ENCODE measurements around the gene GNPTG. TPM values are rescaled to one million over a fixed set of nuclear protein-coding genes. Genes with fewer than 3 reads are reported as not detected.

The GNPTG gene
- total RNA-seq, 2 experiments from 2014 or later = 27.6 to 32.0 TPM

GRCh38 chr16:1343428-1344242 is 8.1 kb upstream of the GNPTG start:
- no peak for TF ChIP-seq CTCF (IDR thresholded peaks at IDR 0.05)
- no peak for ATAC-seq (ENCODE audit: poor library complexity)
- Histone ChIP-seq H3K9me3 (ENCODE audit: control insufficient read depth in 1 of 2, insufficient read depth in 1 of 2, low read length in 2 of 2) (no peaks in the 10 kb centered on the region), H3K4me3 (ENCODE audit: low read length) (peak overlapping the region; percentile 26), H3K4me1 (ENCODE audit: insufficient read depth, low read length) (peaks cover 26% of the 10 kb centered on the region), H3K27me3 (ENCODE audit: control insufficient read depth in 1 of 2, insufficient read depth in 2 of 2, low read length in 2 of 2) (no peaks in the 10 kb centered on the region), H3K36me3 (ENCODE audit: insufficient read depth, low read length) (peaks cover 12% of the 10 kb centered on the region), H3K27ac (ENCODE audit: low read depth in 1 of 2, low read length in 2 of 2) (peak overlapping the region in 1 of 2 donors; percentile 29)
- DNase-seq = peak in 2 of 14 experiments; percentile 39 to 54
- no peaks in the 10 kb centered on the region for H3K9me3 Mint-ChIP-seq
- peaks cover 13% of the 10 kb centered on the region for H3K4me1 Mint-ChIP-seq (ENCODE audit: low read depth)
- H3K27me3 Mint-ChIP-seq = no peaks in the 10 kb centered on the region
- peaks cover 6% of the 10 kb centered on the region for H3K36me3 Mint-ChIP-seq (ENCODE audit: low read depth)
- peak overlapping the region; percentile 66 for H3K4me3 Mint-ChIP-seq
- intact Hi-C loops (cut with DNase I, micrococcal nuclease) = loop anchor here (2.0 kb wide), 2 partner anchors 33 to 35 kb away; partner anchors contain the start of gene UBE2I (in 1 of the 2)
- H3K27ac Mint-ChIP-seq = peak overlapping the region; percentile 50
- ChIA-PET POLR2A (interaction anchor here (1.1 to 3.1 kb wide), 8 partner anchors 8 to 439 kb away, joined by 3 to 24 read pairs (median 7); partner anchors contain the start of genes GNPTG, MAPK8IP3, NUBP2 and SPSB3), CTCF (interaction anchor here (0.9 to 1.5 kb wide), 3 partner anchors 11 to 77 kb away, joined by 3 to 5 read pairs (median 4); partner anchors contain the start of genes BAIAP3 and UQCC4)

- Histone ChIP-seq H3K9me3 (ENCODE audit: control insufficient read depth in 1 of 2, insufficient read depth in 1 of 2, low read length in 2 of 2) (no peaks in the 10 kb centered on the region), H3K4me3 (ENCODE audit: low read length) (no peak overlapping the region), H3K27ac (ENCODE audit: low read depth in 1 of 2, low read length in 2 of 2) (no peak overlapping the region), H3K27me3 (ENCODE audit: control insufficient read depth in 1 of 2, insufficient read depth in 2 of 2, low read length in 2 of 2) (no peaks in the 10 kb centered on the region), H3K4me1 (ENCODE audit: insufficient read depth, low read length) (peaks cover 27% of the 10 kb centered on the region), H3K36me3 (ENCODE audit: insufficient read depth, low read length) (peaks cover 21% of the 10 kb centered on the region)
- POLR2A ChIA-PET = interaction anchor here (0.6 to 3.1 kb wide), 3 partner anchors 13 to 43 kb away, joined by 3 to 24 read pairs (median 15); partner anchors contain the start of gene UBE2I
- DNase-seq = no peak
- Mint-ChIP-seq H3K9me3 (no peaks in the 10 kb centered on the region), H3K27me3 (no peaks in the 10 kb centered on the region), H3K36me3 (ENCODE audit: low read depth) (peaks cover 14% of the 10 kb centered on the region), H3K4me1 (ENCODE audit: low read depth) (peaks cover 13% of the 10 kb centered on the region), H3K27ac (no peak overlapping the region), H3K4me3 (no peak overlapping the region)
- intact Hi-C loops (cut with DNase I, micrococcal nuclease) = no loop called here
- CTCF ChIA-PET = no interaction called here
- no peak for ATAC-seq (ENCODE audit: poor library complexity)
- no peak for TF ChIP-seq CTCF (IDR thresholded peaks at IDR 0.05)
Measured at GRCh38 chr16:1344499-1344898, 7.2 kb upstream of the GNPTG start.

- Mint-ChIP-seq H3K4me3 (no peak overlapping the region), H3K27me3 (no peaks in the 10 kb centered on the region), H3K9me3 (no peaks in the 10 kb centered on the region), H3K4me1 (ENCODE audit: low read depth) (peaks cover 13% of the 10 kb centered on the region), H3K27ac (no peak overlapping the region), H3K36me3 (ENCODE audit: low read depth) (peaks cover 18% of the 10 kb centered on the region)
- DNase-seq (peak in 1 of 14 experiments; percentile 39), ATAC-seq (ENCODE audit: poor library complexity) (no peak)
- Histone ChIP-seq H3K4me3 (ENCODE audit: low read length) (no peak overlapping the region), H3K36me3 (ENCODE audit: insufficient read depth, low read length) (peaks cover 25% of the 10 kb centered on the region), H3K27me3 (ENCODE audit: control insufficient read depth in 1 of 2, insufficient read depth in 2 of 2, low read length in 2 of 2) (no peaks in the 10 kb centered on the region), H3K9me3 (ENCODE audit: control insufficient read depth in 1 of 2, insufficient read depth in 1 of 2, low read length in 2 of 2) (no peaks in the 10 kb centered on the region), H3K4me1 (ENCODE audit: insufficient read depth, low read length) (peaks cover 33% of the 10 kb centered on the region), H3K27ac (ENCODE audit: low read depth in 1 of 2, low read length in 2 of 2) (no peak overlapping the region)
- intact Hi-C loops (cut with DNase I, micrococcal nuclease) = no loop called here
- ChIA-PET CTCF (no interaction called here), POLR2A (no interaction called here)
- TF ChIP-seq CTCF (IDR thresholded peaks at IDR 0.05) = no peak
Measured at GRCh38 chr16:1345087-1345486, 6.6 kb upstream of the GNPTG start.
